NCI-H2029 (cell line): ENCODE results near the gene FAM135A.
"Not testable (repeated sequence)": the region's sequence is repeated elsewhere in the genome, so short reads cannot be mapped to it uniquely, and the experiment has no call there.

Source experiments
- DNase-seq: peaks from one replicate; lab custom pipeline; 2025; lab: John Stamatoyannopoulos, UW

The FAM135A gene

GRCh38 chr6:70459699-70460098 lies 46.4 kb downstream of the FAM135A start:
- not testable (repeated sequence) for DNase-seq

- DNase-seq, result no peak
Observed at GRCh38 chr6:70470016-70470415, 56.7 kb downstream of the FAM135A start.

DNA sequence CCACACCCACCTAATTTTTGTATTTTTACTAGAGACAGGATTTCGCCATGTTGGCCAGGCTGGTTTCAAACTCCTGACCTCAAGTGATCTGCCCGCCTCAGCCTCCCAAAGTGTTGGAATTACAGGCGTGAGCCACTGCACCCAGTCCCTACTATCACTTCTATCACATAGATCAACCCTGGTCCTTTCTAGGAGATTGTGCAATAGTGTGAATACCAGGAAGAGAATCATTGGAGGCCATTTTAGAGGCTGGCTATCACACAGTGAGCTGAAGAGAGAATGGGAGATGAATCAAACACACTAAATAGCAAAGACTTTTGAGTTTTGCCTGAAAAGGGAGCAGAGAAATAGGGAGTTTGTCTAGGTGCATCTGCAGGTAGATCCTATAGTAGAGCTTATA lies 57.2 kb downstream of the FAM135A start:
- DNase-seq, result not testable (repeated sequence)

DNA sequence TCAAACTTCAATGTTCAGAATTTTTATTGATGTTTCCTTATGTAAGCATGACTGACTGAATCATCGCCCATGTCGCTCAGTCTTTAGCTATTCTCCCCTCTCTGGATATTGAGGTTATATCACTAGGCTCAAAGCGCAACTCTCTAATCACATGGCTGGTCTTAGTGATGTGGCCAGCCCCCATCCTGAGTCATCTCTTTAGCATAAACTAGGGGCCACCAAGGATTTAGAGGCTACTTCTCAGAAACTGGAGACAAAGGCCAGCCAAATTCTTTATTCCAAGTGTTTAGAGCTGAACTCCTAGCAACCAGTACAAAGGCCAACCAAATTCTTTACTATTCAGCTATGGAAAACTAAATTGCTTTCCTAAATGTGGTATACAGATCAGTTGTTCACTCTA lies 61.4 kb downstream of the FAM135A start:
- DNase-seq, result no peak

DNA sequence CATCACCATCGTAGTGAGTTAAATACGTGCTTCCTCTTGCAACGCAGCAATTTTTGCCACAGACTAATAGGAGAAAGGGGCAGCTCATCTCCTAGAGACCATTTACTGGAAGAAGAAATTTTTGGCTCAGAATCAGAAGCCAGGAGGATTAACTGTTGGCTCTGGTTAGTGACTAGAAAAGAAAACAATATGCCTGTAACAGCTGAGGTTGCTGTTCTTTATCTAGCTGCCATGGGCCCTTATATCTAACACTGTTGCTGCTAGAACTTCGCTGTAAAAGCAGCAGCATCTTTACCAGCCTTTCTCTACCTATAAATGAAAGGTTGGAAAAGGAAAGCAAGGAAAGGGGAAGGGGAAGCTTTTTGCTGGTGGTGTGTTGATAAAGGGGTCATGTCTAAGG lies 65.9 kb downstream of the FAM135A start:
- no peak for DNase-seq

DNA sequence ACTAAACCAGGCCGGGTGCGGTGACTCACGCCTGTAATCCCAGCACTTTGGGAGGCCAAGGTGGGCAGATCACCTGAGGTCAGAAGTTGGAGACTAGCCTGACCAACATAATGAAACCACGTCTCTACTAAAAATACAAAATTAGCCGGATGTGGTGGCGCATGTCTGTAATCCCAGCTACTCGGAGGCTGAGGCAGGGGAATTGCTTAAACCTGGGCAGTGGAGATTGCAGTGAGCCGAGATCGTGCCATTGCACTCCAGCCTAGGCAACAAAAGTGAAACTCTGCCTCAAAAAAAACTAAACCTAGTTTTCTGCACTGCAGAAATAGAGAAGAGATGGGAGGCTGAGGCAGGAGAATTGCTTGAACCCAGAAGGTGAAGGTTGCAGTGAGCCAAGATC lies 73.3 kb downstream of the FAM135A start:
- DNase-seq, result not testable (repeated sequence)

GRCh38 chr6:70489364-70489763 lies 76.1 kb downstream of the FAM135A start:
- DNase-seq, result no peak

DNA sequence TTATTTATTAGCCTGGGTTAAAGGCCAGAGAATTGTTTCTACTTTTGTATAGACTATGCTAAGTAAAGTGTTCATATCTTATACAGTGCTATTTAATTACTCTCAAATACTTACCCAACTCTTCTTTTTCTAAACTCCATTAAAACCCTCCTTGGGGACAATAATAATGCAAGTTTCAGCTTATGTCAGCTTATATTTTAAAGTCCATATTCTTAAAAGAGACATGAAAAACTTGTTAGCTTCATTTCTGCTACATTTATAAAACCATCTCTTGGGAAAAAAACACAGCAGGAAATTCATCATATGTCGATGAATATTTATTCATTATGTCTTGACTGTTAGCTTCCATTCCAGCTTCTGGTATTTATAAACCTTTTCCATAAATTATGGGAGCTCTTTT lies 81.5 kb downstream of the FAM135A start:
- DNase-seq, result no peak

DNA sequence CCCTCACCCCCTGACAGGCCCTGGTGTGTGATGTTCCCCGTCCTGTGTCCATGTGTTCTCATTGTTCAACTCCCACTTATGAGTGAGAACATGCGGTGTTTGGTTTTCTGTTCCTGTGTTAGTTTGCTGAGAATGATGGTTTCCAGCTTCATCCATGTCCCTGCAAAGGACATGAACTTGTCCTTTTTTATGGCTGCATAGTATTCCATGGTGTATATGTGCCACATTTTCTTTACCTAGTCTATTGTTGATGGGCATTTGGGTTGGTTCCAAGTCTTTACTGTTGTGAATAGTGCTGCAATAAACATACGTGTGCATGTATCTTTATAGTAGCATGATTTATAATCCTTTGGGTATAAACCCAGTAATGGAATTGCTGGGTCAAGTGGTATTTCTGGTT lies 82.5 kb downstream of the FAM135A start:
- not testable (repeated sequence) for DNase-seq

GRCh38 chr6:70502484-70502883 lies 89.2 kb downstream of the FAM135A start:
- no peak for DNase-seq

DNA sequence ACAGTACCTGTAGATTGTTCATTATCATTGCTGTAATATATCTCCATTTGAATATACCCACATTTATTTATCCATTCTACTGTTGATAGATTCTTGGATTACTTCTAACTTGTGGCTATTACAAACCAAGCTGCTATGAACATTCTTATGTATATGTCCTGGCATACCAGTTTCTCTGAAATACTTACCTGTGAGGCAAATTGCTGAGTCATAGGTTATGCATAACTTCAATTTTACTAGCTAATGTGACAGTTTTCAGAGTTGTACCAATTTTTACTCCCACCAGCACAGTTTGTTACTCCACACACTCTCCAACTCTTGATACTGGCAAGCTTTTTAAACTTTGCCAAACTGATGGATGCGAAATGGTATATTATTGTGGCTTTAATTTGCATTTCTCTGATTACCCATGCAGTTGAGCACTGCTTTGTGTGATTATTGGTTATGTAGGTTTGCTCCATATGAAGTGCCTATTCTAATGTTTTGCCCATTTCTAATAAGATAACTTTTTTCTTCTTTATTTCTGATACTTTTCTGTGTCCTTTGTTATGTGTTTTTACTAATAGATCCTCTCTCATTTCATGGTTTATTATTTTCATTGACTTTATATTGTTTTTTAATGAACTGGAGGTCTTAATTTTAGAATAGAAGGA lies 90.6 kb downstream of the FAM135A start:
- no peak for DNase-seq

GRCh38 chr6:70506321-70506720 lies 93.0 kb downstream of the FAM135A start:
- no peak for DNase-seq

DNA sequence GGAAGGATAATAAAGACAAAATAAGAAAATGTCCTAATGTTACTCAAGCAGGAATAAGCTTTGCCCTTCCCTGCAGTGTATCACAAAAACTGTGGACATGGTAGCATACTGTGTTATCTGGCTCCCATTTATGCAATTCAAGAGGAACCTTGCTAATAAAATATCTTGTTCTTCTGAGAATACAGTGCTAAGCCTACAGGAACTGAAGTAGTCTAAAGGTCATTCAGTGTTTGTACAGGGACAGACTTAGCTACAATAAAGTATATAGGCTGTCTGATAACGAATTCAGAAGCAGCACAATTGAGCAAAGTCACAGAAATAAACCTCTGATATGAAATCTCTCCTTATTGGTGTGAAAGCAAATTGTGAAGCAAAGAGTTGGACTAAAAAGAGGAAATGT lies 93.9 kb downstream of the FAM135A start:
- no peak for DNase-seq

DNA sequence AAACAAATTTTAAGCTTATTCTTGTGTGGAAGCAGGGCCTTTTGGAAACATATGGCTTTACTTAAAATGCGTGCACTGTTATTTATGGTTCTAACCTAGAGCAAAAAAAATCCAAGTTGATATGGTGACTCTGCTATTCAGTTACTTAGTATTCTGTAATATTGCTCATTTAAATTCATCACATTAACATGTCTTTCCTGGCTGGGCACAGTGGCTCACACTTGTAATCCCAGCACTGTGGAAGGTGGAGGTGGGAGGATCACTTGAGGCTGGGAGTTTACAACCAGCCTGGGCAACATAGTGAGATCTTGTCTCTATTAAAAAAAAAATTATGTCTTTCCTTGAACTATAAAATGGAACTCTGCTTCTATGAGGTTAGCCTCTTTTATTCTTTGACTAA lies 95.6 kb downstream of the FAM135A start:
- no peak for DNase-seq

DNA sequence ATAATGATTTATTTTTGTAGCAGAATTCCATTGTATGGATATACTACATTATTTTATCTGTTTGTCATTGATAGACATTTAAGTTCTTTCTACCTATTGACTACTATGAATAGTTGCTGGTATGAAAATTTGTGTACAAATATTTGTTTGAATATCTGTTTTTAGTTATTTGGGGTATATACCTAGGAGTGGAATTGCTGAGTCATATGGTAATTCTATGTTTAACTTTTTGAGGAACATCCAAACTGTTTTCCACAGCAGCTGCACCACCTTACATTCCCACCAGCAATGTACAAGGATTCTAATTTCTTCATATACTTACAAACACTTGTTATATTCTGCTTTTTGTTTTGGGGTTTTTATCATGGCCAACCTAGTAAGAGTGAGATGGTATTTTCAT lies 97.3 kb downstream of the FAM135A start:
- DNase-seq, result no peak

GRCh38 chr6:70518723-70519122 lies 105.4 kb downstream of the FAM135A start:
- DNase-seq, result no peak

DNA sequence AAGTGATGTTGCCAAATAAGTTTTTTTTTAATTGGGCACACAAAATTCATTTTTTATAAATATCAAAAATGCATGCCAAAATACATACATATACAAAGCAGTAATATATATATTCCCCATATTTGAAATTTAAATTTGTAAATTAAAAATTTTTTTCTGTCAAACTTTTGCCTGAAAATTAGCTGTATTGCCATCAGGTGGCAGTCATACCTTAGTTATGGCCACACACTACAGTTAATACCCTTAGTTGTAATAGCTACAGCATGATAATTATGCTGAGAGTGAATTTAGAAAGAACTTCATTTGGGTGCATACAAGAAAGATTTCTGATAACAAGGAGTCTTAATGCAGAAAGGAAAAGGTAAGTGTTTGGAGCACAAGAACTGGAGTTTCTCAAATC lies 107.3 kb downstream of the FAM135A start:
- DNase-seq, result no peak

DNA sequence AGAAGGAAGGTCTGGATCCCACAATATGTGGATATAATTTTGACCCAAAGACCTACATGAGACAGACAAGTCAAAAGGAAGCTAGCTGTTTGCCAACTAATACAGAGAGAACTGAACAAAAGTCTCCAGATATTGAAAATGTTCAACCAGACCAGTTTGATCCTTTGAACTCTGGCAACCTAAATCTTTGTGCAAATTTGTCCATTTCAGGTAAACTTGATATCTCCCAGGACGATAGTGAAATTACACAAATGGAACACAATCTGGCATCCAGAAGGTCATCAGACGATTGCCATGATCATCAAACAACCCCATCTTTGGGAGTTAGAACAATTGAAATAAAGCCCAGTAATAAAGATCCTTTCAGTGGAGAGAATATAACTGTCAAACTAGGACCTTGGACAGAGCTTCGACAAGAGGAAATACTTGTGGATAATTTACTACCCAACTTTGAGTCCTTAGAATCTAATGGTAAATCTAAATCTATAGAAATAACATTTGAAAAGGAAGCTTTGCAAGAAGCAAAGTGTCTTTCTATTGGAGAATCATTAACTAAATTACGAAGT lies 111.5 kb downstream of the FAM135A start:
- no peak for DNase-seq

DNA sequence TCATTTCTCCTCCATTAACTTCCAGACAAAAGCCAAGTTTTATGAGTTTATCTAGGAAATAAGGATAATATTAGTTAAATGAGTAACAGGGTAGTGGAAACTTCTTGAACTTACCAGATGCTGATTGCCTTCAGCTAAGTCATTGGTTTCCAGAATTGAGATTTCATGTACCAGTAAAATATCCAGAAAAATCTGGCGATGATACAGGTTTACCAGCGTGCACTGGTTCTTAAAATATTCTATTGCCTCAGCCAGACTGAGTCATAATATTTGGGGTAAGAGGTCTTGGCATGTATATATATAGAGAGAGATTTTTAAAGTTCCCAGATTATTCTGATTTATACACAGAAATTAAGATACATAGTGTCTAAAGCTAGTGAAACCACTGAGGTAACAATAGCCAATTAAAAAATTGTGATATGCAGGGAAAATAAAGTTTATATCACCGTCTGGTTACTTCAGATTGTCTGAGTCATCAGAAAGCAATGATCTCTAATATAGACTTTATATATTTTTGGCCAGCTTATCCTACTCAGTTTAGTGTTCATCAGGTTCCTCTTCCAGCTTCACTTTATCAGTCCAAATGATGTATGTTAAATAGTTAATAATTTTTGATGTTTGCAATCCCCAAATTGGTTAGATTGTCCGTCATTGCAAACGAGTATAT lies 113.9 kb downstream of the FAM135A start:
- DNase-seq, result no peak

DNA sequence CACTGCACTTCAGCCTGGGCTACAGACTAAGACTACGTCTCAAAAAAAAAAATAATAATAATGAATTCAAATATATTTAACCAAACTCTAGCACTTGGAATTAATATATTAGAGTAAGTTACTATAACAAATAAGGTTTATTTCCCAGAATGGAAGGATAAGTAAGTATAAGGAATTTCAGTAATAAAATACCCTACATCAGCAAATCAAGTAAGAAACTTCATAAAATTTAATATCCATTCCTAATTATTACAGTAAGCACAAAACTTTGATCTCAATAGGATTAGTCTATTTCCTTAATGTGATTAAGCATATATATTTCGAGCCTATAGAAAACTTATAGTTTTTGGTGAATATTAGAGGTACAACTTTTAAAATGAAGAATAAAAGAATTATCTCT lies 116.7 kb downstream of the FAM135A start:
- no peak for DNase-seq

GRCh38 chr6:70531133-70531532 lies 117.8 kb downstream of the FAM135A start:
- no peak for DNase-seq

DNA sequence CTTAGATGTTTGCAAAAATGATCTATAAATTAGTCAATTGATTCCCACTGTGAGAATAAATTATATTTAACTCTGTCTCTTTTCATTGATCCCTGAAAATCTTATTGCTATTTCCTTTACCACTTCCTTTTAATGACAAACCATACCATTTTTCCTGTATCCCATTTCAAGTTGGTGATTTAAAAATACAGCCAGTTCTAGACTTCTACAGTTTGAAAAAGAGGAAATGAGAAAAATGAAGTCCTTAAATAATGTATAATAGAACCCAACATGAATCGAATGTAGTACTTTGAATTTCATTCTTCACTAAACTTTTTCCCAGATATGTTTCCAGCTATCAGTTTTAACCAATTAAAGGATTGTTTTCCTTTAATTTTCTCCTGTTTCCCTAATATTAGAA lies 124.0 kb downstream of the FAM135A start:
- no peak for DNase-seq

GRCh38 chr6:70538376-70538775 lies 125.1 kb downstream of the FAM135A start:
- no peak for DNase-seq

- no peak for DNase-seq
Observed at GRCh38 chr6:70547313-70547712, 134.0 kb downstream of the FAM135A start.
